BE2C (cell line): Measurements from ENCODE around the gene PRDM5.

Source experiments
- DNase-seq: peaks from one replicate; pipeline ENCODE4 v3.0.0-alpha.2; 2020
- H3K27me3 ChIP-seq: fragments of 250-450 bp; sonication (Bioruptor Pico); 2 replicates; pipeline ENCODE4 v1.5.1; 2020; ENCODE audit warnings: mild to moderate bottlenecking
- H3K36me3 ChIP-seq: fragments of 250-450 bp; sonication (Bioruptor Pico); 2 replicates; pipeline ENCODE4 v1.5.1; 2020; ENCODE audit warnings: mild to moderate bottlenecking
- H3K4me1 ChIP-seq: fragments of 250-450 bp; sonication (Bioruptor Pico); 2 replicates; pipeline ENCODE4 v1.5.1; 2020
- H3K4me3 ChIP-seq: 2 replicates; pipeline ENCODE4 v1.5.1; 2011; ENCODE audit warnings: low read depth, low read length
- H3K9me3 ChIP-seq: fragments of 250-450 bp; sonication (Bioruptor Pico); 2 replicates; pipeline ENCODE4 v1.5.1; 2020
- TF ChIP-seq, protein P1 (sequence below): IDR thresholded peaks from 2 replicates; pipeline ENCODE4 v1.5.1; 2012; ENCODE audit warnings: mild to moderate bottlenecking, low read depth, low read length

Gene PRDM5

DNA sequence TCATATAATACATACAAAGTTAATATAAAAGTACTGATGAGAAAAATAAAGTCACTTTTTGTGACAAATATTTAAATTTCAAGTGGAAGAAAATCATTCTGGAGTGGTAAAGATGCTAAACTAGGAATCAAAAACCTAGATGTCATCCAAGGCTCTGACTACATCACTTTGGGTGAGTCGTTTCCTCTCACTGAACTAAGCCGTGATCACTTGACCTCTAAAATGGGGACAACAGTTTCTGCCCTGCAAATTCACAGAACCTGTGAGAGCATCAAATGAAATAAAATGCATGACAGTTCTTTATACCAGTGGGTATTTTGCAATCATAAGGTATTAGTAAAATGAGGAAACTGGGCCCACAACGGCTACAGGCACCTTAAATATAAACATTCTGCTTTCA, 63.8 kb downstream of the PRDM5 start:
- no peaks in the 10 kb centered on the region; the same call in 1 of the 2 replicates for H3K4me1 ChIP-seq
- TF ChIP-seq, protein P1, sequence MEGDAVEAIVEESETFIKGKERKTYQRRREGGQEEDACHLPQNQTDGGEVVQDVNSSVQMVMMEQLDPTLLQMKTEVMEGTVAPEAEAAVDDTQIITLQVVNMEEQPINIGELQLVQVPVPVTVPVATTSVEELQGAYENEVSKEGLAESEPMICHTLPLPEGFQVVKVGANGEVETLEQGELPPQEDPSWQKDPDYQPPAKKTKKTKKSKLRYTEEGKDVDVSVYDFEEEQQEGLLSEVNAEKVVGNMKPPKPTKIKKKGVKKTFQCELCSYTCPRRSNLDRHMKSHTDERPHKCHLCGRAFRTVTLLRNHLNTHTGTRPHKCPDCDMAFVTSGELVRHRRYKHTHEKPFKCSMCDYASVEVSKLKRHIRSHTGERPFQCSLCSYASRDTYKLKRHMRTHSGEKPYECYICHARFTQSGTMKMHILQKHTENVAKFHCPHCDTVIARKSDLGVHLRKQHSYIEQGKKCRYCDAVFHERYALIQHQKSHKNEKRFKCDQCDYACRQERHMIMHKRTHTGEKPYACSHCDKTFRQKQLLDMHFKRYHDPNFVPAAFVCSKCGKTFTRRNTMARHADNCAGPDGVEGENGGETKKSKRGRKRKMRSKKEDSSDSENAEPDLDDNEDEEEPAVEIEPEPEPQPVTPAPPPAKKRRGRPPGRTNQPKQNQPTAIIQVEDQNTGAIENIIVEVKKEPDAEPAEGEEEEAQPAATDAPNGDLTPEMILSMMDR, result no peak
- no peaks in the 10 kb centered on the region for H3K9me3 ChIP-seq
- H3K4me3 ChIP-seq, result no peak overlapping the region
- H3K27me3 ChIP-seq, result no peaks in the 10 kb centered on the region
- H3K36me3 ChIP-seq, result no peaks in the 10 kb centered on the region
- no peak for DNase-seq

DNA sequence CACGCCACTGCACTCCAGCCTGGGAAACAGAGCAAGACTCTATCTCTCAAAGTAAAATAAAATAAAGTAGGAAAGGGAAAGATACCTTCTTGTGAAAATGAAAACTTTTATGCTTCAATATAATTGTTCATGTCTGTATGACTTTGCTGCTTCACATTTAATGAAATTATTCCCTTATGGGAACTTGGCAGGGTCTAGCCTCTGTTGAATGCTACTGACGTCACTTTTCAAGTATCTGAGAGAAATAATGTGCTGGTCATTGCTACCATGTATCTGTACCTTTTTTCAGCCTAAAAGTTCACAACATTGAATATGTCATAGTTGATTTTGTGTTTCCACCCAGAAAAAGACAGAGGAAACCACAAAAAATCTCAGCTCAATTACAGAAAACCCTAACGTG, 65.2 kb downstream of the PRDM5 start:
- Histone ChIP-seq H3K4me1 (no peaks in the 10 kb centered on the region; the same call in 1 of the 2 replicates), H3K36me3 (no peaks in the 10 kb centered on the region), H3K4me3 (no peak overlapping the region), H3K9me3 (no peaks in the 10 kb centered on the region), H3K27me3 (no peaks in the 10 kb centered on the region)
- DNase-seq, result no peak
- TF ChIP-seq, protein P1, result no peak

GRCh38 chr4:120856294-120856693, 66.2 kb downstream of the PRDM5 start:
- no peak overlapping the region for H3K4me3 ChIP-seq
- no peak for DNase-seq
- H3K36me3 ChIP-seq, result no peaks in the 10 kb centered on the region
- H3K9me3 ChIP-seq, result no peaks in the 10 kb centered on the region
- H3K27me3 ChIP-seq, result no peaks in the 10 kb centered on the region
- no peaks in the 10 kb centered on the region; the same call in 1 of the 2 replicates for H3K4me1 ChIP-seq
- TF ChIP-seq, protein P1, result no peak

DNA sequence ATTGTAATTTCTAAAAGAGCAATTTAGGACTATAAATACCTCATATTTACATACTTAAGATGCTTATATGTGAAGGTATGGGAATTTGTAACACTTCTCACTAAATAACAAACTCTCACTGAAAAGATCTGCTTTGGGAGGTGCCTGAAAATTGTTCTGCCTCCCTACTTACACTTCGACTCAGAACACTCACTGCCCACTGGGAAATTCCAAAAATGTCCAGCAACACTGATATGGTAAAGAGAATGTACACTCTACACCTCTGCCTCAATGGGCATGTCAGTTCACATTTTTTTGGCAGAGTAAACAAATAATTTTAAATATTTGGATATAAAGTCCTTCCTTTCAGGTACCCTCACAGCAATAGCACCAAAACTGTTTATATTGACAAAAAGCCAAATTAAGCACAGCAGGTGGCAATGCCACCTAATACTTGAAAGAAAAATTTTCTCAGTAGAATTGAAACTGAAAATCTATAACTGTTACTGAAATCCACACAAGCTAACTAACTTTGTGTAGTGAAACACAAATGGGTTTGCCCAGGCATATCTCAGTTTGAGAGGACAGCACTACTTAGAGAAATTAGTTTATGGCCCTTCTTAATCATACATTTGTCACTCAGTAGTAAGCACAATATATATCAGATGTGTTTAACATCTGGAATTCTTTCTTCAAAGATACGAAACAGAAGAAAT, 67.1 kb downstream of the PRDM5 start:
- no peak for DNase-seq
- TF ChIP-seq, protein P1, result no peak
- Histone ChIP-seq H3K4me3 (no peak overlapping the region), H3K27me3 (no peaks in the 10 kb centered on the region), H3K9me3 (no peaks in the 10 kb centered on the region), H3K36me3 (no peaks in the 10 kb centered on the region), H3K4me1 (no peaks in the 10 kb centered on the region; the same call in 1 of the 2 replicates)

DNA sequence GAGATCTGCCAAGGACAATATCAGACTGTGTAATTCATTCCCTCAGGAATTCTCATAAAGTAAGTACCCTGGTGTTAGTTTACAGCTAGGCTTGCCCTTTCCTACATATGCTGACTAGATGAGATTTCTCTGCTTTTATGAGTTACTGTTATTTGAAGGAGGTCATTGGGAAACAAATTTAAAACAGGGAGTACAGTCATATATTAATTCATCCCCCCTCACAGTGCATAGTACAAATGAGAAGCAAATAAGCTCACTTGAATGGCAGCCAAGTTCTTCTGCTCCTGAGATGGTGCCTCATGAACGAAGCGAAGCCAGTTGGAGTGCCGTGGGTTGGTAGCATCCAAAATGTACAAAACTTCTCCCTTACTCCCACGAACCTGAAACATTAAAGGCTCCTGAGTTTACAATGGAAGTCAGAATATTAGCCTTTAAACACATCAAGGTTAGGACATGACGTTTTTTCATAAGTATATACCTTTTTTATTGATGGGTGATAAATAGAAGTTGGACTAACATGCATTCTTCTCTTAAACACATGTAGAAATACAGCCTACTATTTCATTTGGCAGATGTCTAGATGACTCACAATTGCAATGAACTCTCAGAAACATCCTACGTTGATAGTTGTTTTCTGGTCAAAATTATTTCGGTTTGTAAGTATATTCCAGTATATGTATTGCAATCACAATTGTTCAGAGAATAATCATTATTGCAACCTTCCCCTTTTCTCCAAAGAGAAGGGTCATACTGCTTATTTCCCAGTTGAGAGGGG, 69.2 kb downstream of the PRDM5 start:
- Histone ChIP-seq H3K36me3 (no peaks in the 10 kb centered on the region), H3K4me3 (no peak overlapping the region), H3K9me3 (no peaks in the 10 kb centered on the region), H3K4me1 (no peaks in the 10 kb centered on the region; the same call in 1 of the 2 replicates), H3K27me3 (no peaks in the 10 kb centered on the region)
- DNase-seq, result no peak
- TF ChIP-seq, protein P1, result no peak
